PFSK-1 (cell line): Measurements from ENCODE around the gene SNUPN.

Experiments
- FOXP2 ChIP-seq: optimal IDR thresholded peaks from 2 replicates; pipeline ENCODE3; 2011; ENCODE audit warnings: borderline replicate concordance, control low read depth, inconsistent platforms; ENCODE audit not compliant: insufficient read depth; ENCODE audit errors: extremely low read length, extremely low read depth
- POLR2AphosphoS5 ChIP-seq: IDR thresholded peaks from 2 replicates; pipeline ENCODE4 v1.6.1; 2012; ENCODE audit warnings: low read depth, mild to moderate bottlenecking, control low read depth, low read length, moderate library complexity
- SIN3A ChIP-seq: IDR thresholded peaks from 2 replicates; pipeline ENCODE4 v1.6.1; 2012; ENCODE audit warnings: mild to moderate bottlenecking, low read length, moderate library complexity, borderline replicate concordance; ENCODE audit not compliant: insufficient read depth
- TAF1 ChIP-seq: IDR thresholded peaks from 2 replicates; pipeline ENCODE4 v1.6.1; 2012; ENCODE audit warnings: low read length, control low read depth, borderline replicate concordance; ENCODE audit not compliant: insufficient read depth
- TF ChIP-seq, protein P1 (sequence below), 2 experiments: IDR thresholded peaks; 2 replicates each; pipeline versions ENCODE4 v1.6.1 to v1.8.0; 2011 to 2012; ENCODE audit warnings: low read depth in 2 of 2, low read length in 2 of 2, control low read depth in 1 of 2, inconsistent platforms in 1 of 2, mild to moderate bottlenecking in 1 of 2, moderate library complexity in 1 of 2; ENCODE audit not compliant: insufficient read depth in 1 of 2

Gene SNUPN

GRCh38 chr15:75578948-75579920, 46.3 kb downstream of the SNUPN start, which contains the start of gene PTPN9:
Gene PTPN9, minus strand, starts transcription at chr15:75579315. Its CDS starts 539 bp downstream, at chr15:75578776.
- TF ChIP-seq FOXP2, result peak; percentile 90
- TF ChIP-seq, protein P1, sequence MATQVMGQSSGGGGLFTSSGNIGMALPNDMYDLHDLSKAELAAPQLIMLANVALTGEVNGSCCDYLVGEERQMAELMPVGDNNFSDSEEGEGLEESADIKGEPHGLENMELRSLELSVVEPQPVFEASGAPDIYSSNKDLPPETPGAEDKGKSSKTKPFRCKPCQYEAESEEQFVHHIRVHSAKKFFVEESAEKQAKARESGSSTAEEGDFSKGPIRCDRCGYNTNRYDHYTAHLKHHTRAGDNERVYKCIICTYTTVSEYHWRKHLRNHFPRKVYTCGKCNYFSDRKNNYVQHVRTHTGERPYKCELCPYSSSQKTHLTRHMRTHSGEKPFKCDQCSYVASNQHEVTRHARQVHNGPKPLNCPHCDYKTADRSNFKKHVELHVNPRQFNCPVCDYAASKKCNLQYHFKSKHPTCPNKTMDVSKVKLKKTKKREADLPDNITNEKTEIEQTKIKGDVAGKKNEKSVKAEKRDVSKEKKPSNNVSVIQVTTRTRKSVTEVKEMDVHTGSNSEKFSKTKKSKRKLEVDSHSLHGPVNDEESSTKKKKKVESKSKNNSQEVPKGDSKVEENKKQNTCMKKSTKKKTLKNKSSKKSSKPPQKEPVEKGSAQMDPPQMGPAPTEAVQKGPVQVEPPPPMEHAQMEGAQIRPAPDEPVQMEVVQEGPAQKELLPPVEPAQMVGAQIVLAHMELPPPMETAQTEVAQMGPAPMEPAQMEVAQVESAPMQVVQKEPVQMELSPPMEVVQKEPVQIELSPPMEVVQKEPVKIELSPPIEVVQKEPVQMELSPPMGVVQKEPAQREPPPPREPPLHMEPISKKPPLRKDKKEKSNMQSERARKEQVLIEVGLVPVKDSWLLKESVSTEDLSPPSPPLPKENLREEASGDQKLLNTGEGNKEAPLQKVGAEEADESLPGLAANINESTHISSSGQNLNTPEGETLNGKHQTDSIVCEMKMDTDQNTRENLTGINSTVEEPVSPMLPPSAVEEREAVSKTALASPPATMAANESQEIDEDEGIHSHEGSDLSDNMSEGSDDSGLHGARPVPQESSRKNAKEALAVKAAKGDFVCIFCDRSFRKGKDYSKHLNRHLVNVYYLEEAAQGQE (IDR thresholded peaks at IDR 0.05; ENCODE audit: insufficient read depth in 1 of 2, low read depth in 2 of 2, low read length in 2 of 2), result peak in 1 of 2 experiments; percentile 50; a peak in 1 of 4 replicates
- peak; percentile 52; the same call in 1 of the 2 replicates for TF ChIP-seq SIN3A
- peak; percentile 66; the same call in 1 of the 2 replicates for TF ChIP-seq TAF1
- TF ChIP-seq POLR2AphosphoS5, result peak; percentile 91

GRCh38 chr15:75578173-75578947, 47.2 kb downstream of the SNUPN start:
- TF ChIP-seq SIN3A (no peak), POLR2AphosphoS5 (no peak), TAF1 (no peak; the same call in 1 of the 2 replicates), FOXP2 (no peak)
- TF ChIP-seq, protein P1 (IDR thresholded peaks at IDR 0.05; ENCODE audit: insufficient read depth in 1 of 2, low read depth in 2 of 2, low read length in 2 of 2), result no peak

- TF ChIP-seq SIN3A (no peak), TAF1 (no peak), FOXP2 (no peak), POLR2AphosphoS5 (no peak)
- TF ChIP-seq, protein P1 (IDR thresholded peaks at IDR 0.05; ENCODE audit: insufficient read depth in 1 of 2, low read depth in 2 of 2, low read length in 2 of 2), result no peak
These were observed 47.9 kb downstream of the SNUPN start for GRCh38 chr15:75577401-75578172.

DNA sequence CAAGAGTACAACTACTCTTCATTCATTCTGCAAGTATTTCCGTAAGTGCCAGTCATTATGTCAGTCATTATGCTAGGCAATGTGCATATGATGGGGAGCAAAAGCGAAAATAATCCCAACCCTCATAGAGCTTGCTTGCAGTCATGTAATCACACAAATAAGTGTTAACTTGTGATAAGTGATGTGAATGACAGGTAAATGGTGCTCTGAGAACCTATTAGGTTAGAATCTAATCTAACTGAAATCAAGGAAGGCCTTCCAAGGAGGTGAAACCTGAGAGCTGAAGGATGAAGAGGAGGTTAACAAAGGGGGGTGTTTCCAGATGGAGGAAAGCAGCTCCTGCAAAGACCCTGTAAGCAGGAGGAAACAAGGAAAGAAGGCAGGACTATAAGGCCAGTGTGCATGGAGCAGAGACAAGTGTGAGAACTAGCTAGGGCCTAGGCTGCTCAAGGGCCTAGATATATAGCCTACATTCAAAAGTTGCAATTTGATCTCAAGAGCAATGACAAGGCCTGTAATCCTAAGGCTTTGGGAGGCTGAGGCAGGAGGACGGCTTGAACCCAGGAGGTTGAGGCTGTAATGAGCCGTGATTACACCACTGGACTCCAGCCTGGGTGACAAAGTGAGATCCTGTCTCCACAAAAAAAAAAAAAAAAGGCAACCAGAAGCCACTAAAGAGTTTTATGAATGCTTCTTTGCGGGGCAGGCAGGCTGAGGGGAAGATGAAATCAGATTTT, 51.7 kb downstream of the SNUPN start:
- TF ChIP-seq TAF1 (no peak), FOXP2 (no peak), SIN3A (no peak), POLR2AphosphoS5 (no peak)
- TF ChIP-seq, protein P1 (IDR thresholded peaks at IDR 0.05; ENCODE audit: insufficient read depth in 1 of 2, low read depth in 2 of 2, low read length in 2 of 2), result no peak
